GM12878 (cell line): ENCODE results near the gene NIPSNAP3A. TPM values are rescaled to one million over a fixed set of nuclear protein-coding genes. Genes with fewer than 3 reads are reported as not detected.
A peak's percentile ranks its signal among the peaks of the same experiment; 100 is the strongest.

ENCODE experiments used
- ATAC-seq: fragments of 200-7000 bp; cut with Tn5 transposase; 3 replicates; pipeline ENCODE4 v1.9.1; 2020; ENCODE audit warnings: mild to moderate bottlenecking, moderate library complexity
- BruUV-seq: library from RNA; stranded (reverse); fragments of 400-500 nt; replicated peaks from 2 replicates; lab custom pipeline; 2021; lab: Mats Ljungman, UMichigan
- CTCF ChIA-PET: fragments of 300-600 bp; sonication (Branson Sonifier 250); formaldehyde crosslinking; extraction: SDS; loops from one replicate; lab custom pipeline; 2021; ENCODE audit warnings: inconsistent platforms; lab: Yijun Ruan, JAX
- POLR2A ChIA-PET: fragments of 350-600 bp; formaldehyde crosslinking; extraction: SDS; loops from one replicate; lab custom pipeline; 2021; ENCODE audit warnings: inconsistent platforms; lab: Charles Lee
- RAD21 ChIA-PET: fragments of 300-600 bp; sonication (Branson Sonifier 250); formaldehyde crosslinking; loops from one replicate; lab custom pipeline; 2023; ENCODE audit warnings: antibody characterized with exemption; ENCODE audit not compliant: unreplicated experiment; lab: Charles Lee
- SMC1A ChIA-PET: fragments of 300-600 bp; sonication (Branson Sonifier 250); formaldehyde crosslinking; loops from one replicate; lab custom pipeline; 2023; ENCODE audit not compliant: unreplicated experiment, uncharacterized antibody; lab: Charles Lee
- DNase-seq: peaks from one replicate; pipeline ENCODE4 v3.0.0-alpha.2; 2011; ENCODE audit warnings: low read depth, low spot score
- FAIRE-seq: peaks from 3 replicates; lab custom pipeline; 2011; peaks lifted over from hg19 to GRCh38; lab: Jason Lieb, UNC
- H2AFZ ChIP-seq: 2 replicates; pipeline ENCODE4 v1.6.0; 2011; ENCODE audit warnings: low read depth, low read length, control low read depth; ENCODE audit not compliant: control insufficient read depth
- H3K27ac ChIP-seq: 2 replicates; pipeline ENCODE4 v1.5.1; 2011; ENCODE audit warnings: control low read depth; ENCODE audit not compliant: control insufficient read depth, insufficient read depth
- H3K27me3 ChIP-seq, 2 experiments: replicated peaks in 1 of 2; 2 replicates each; pipeline versions ENCODE4 v1.6.0 to v1.6.1; 2011; ENCODE audit warnings: low read length in 1 of 2; ENCODE audit not compliant: control insufficient read depth in 2 of 2, insufficient read depth in 2 of 2
- H3K36me3 ChIP-seq, 2 experiments: 2 replicates each; pipeline ENCODE4 v1.5.1; 2011; ENCODE audit warnings: low read length in 1 of 2; ENCODE audit not compliant: control insufficient read depth in 2 of 2, insufficient read depth in 2 of 2
- H3K4me1 ChIP-seq: 2 replicates; pipeline ENCODE4 v1.6.1; 2011; ENCODE audit warnings: mild to moderate bottlenecking, low read length, moderate library complexity, mixed read lengths; ENCODE audit not compliant: control insufficient read depth, insufficient read depth
- H3K4me2 ChIP-seq: 2 replicates; pipeline ENCODE4 v1.6.0; 2011; ENCODE audit warnings: control low read depth; ENCODE audit not compliant: control insufficient read depth, insufficient read depth
- H3K4me3 ChIP-seq: fragments of 200-600 bp; sonication (generic); 2 replicates; pipeline ENCODE4 v1.5.1; 2016
- H3K79me2 ChIP-seq: 2 replicates; pipeline ENCODE4 v1.6.0; 2011; ENCODE audit warnings: low read length; ENCODE audit not compliant: control insufficient read depth, insufficient read depth
- H3K9ac ChIP-seq: 2 replicates; pipeline ENCODE4 v1.8.0; 2011; ENCODE audit warnings: low read length, control low read depth, mixed read lengths; ENCODE audit not compliant: control insufficient read depth, insufficient read depth
- H3K9me3 ChIP-seq: replicated peaks from 3 replicates; pipeline ENCODE4 v1.5.1; 2011; ENCODE audit warnings: mild to moderate bottlenecking, low read length; ENCODE audit not compliant: control insufficient read depth, insufficient read depth
- H4K20me1 ChIP-seq: 2 replicates; pipeline ENCODE4 v1.6.0; 2011; ENCODE audit not compliant: control insufficient read depth, insufficient read depth
- BCL3 ChIP-seq: IDR thresholded peaks from 2 replicates; pipeline ENCODE4 v1.6.1; 2011; ENCODE audit warnings: borderline replicate concordance, low read depth, mild to moderate bottlenecking, moderate library complexity, low read length; ENCODE audit not compliant: insufficient read depth, poor library complexity, severe bottlenecking
- CBX5 ChIP-seq: sonication (generic); IDR thresholded peaks from 2 replicates; pipeline ENCODE4 v1.6.1; 2016; ENCODE audit warnings: low read depth, moderate library complexity, mild to moderate bottlenecking, inconsistent platforms
- CTCF ChIP-seq, 3 experiments: IDR thresholded peaks in 2 of 3; conservative IDR thresholded peaks in 1 of 3; 2 replicates each; pipeline ENCODE4 v1.5.1; 2011; ENCODE audit warnings: low read depth in 3 of 3, low read length in 3 of 3, mild to moderate bottlenecking in 3 of 3, control low read depth in 2 of 3, moderate library complexity in 2 of 3, inconsistent platforms in 1 of 3, mixed read lengths in 1 of 3; ENCODE audit not compliant: control insufficient read depth in 2 of 3, insufficient read depth in 1 of 3; ENCODE audit errors: extremely low read depth in 1 of 3
- NFXL1 ChIP-seq: fragments of 450-650 bp; IDR thresholded peaks from 2 replicates; pipeline ENCODE4 v1.6.1; 2017; ENCODE audit warnings: antibody characterized with exemption, mild to moderate bottlenecking, borderline replicate concordance
- RAD21 ChIP-seq: IDR thresholded peaks from 2 replicates; pipeline ENCODE4 v1.6.1; 2011; ENCODE audit warnings: mild to moderate bottlenecking, low read depth, low read length, moderate library complexity; ENCODE audit not compliant: insufficient read depth
- WGBS: methylation state at CpG from one replicate; pipeline ENCODE4 v1.1.6; 2016; ENCODE audit warnings: low lambda C conversion rate; ENCODE audit not compliant: insufficient replicate concordance, insufficient coverage; ENCODE audit errors: missing lambda C conversion rate; 5-methylcytosine and 5-hydroxymethylcytosine counted together
- in situ Hi-C: fragments of 300-500 bp; cut with MboI; formaldehyde crosslinking; loops from 9 replicates; pipeline ENCODE4 v1.14.3; 2018; ENCODE audit warnings: mixed read lengths
- intact Hi-C: fragments of 100-400 bp; cut with micrococcal nuclease; formaldehyde crosslinking; loops from one replicate; pipeline ENCODE4 v1.14.2; 2022; ENCODE audit not compliant: unreplicated experiment
- polyA plus RNA-seq, 11 experiments: library from polyadenylated mRNA; depleted of rRNA in 4 of 11; unstranded in 6 of 11; stranded (reverse) in 5 of 11; fragments of >200 nt; fragmentation: Nextera tagmentation in 4 of 11; fragmentation: Illumina TruSeq in 1 of 11; extraction: Ambion mirVana in 4 of 11; extraction: Trizol in 1 of 11; gene quantifications; 1 replicate in 1 of 11; 2 replicates in 10 of 11; pipeline versions ENCODE4 v1.2.1 to v1.2.3, GENCODE V29; 2011 to 2016; ENCODE audit warnings: inconsistent platforms in 2 of 11, missing spikeins in 2 of 11, low read depth in 1 of 11
- total RNA-seq, 4 experiments: library from RNA; depleted of rRNA in 3 of 4; stranded (reverse); fragments of >200 nt in 3 of 4; fragmentation: Illumina TruSeq in 1 of 4; extraction: Trizol in 1 of 4; gene quantifications; 2 replicates each; pipeline versions ENCODE4 v1.2.1 to v1.2.3, GENCODE V29; 2013 to 2021

The NIPSNAP3A gene
- total and polyA plus RNA-seq, 10 of the 15 experiments (the other 5 are each of a cell fraction or from before 2014, with no cell fraction given): 19.1 to 87.2 (median 34.0) TPM

DNA sequence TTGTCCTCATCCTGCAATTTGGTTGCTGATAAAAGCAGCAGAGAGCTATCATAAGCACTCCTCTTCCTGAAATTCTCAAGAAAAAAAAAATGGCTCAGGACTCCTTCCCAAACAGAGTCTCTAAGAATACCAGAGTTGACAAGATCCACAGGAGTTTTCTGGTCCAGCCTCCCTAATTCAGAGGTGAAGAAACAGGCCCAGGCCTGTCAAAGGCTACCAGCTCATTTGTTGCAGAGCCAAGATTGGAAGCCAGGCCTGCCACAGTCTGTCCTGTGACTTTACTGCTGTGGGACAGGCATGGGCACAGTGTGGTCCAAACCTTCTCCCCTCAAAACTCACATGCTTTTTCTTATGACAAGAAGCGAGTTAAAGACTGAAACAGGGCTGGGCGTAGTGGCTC, 58.0 kb downstream of the NIPSNAP3A start:
- H3K27me3 ChIP-seq: no peaks in the 10 kb centered on the region; a peak in 1 of 4 replicates
- H3K27ac ChIP-seq: no peak overlapping the region
- intact Hi-C loops (no loop called here), in situ Hi-C loops (no loop called here)
- RAD21 ChIA-PET: no interaction called here
- SMC1A ChIA-PET: no interaction called here
- no peak overlapping the region for H3K4me3 ChIP-seq
- BruUV-seq: no TSS peak
- H3K9me3 ChIP-seq: no peaks in the 10 kb centered on the region
- no peak for ATAC-seq
- POLR2A ChIA-PET: no interaction called here
- no peak for DNase-seq
- no peak overlapping the region for H2AFZ ChIP-seq
- no peak overlapping the region for H3K4me2 ChIP-seq
- CTCF ChIA-PET: no interaction called here
- 18% methylated on average over 2 of the region's 2 CpGs for WGBS
- H3K36me3 ChIP-seq: no peaks in the 10 kb centered on the region
- no peaks in the 10 kb centered on the region for H4K20me1 ChIP-seq
- FAIRE-seq: no peak
- H3K79me2 ChIP-seq: no peaks in the 10 kb centered on the region
- no peak overlapping the region for H3K9ac ChIP-seq
- H3K4me1 ChIP-seq: no peaks in the 10 kb centered on the region
- no peak for TF ChIP-seq CBX5

GRCh38 chr9:104808035-104808614, 60.6 kb downstream of the NIPSNAP3A start:
- Histone ChIP-seq H3K4me1 (no peaks in the 10 kb centered on the region), H3K4me3 (no peak overlapping the region), H3K79me2 (no peaks in the 10 kb centered on the region), H3K4me2 (no peak overlapping the region), H2AFZ (no peak overlapping the region), H3K36me3 (no peaks in the 10 kb centered on the region), H3K9me3 (no peaks in the 10 kb centered on the region), H3K27me3 (peaks cover 0 to 2% of the 10 kb centered on the region in 2 experiments; a peak in 2 of 4 replicates), H4K20me1 (no peaks in the 10 kb centered on the region), H3K9ac (no peak overlapping the region), H3K27ac (no peak overlapping the region)
- ChIA-PET SMC1A (interaction anchor here (0.6 kb wide), 1 partner anchor 609 kb away, joined by 3 read pairs; no protein-coding TSS in a partner anchor), RAD21 (no interaction called here), POLR2A (no interaction called here), CTCF (interaction anchor here (0.5 to 1.4 kb wide), 5 partner anchors 16 to 1656 kb away, joined by 3 to 4 read pairs (median 3); no protein-coding TSS in a partner anchor)
- ATAC-seq (no peak), FAIRE-seq (no peak), DNase-seq (no peak)
- TF ChIP-seq BCL3 (no peak), RAD21 (0 out of 2 replicates have a peak, but pooled peaks have one; percentile 19), CTCF (IDR thresholded peaks at IDR 0.05 in 2 of 3, conservative IDR thresholded peaks at IDR 0.05 in 1 of 3; ENCODE audit: control insufficient read depth in 2 of 3, extremely low read depth in 1 of 3, insufficient read depth in 1 of 3, low read depth in 3 of 3, low read length in 3 of 3) (0 out of 6 replicates have a peak, but pooled peaks of 2 of the 3 experiments have one; percentile 7 to 8), NFXL1 (no peak)
- in situ Hi-C loops (no loop called here), intact Hi-C loops (no loop called here)
- 54% methylated on average over 3 of the region's 3 CpGs for WGBS
- no TSS peak for BruUV-seq
